SK-N-SH (cell line): ENCODE measurements around the gene BDKRB2. TPM values are rescaled to one million over a fixed set of nuclear protein-coding genes. Genes with fewer than 3 reads are reported as not detected.

Experiments used
- CTCF ChIA-PET: fragments of 300-600, 350-600 bp; formaldehyde crosslinking; extraction: SDS; loops from one replicate; lab custom pipeline; 2021; lab: Yijun Ruan, JAX
- POLR2A ChIA-PET: fragments of 350-600 bp; sonication (Branson Sonifier 250); formaldehyde crosslinking; extraction: SDS; loops from one replicate; lab custom pipeline; 2020; ENCODE audit warnings: antibody characterized with exemption, inconsistent platforms; lab: Yijun Ruan, JAX
- DNase-seq: peaks from one replicate; pipeline ENCODE4 v3.0.0; 2012
- H2AFZ ChIP-seq: fragments of 200-600 bp; sonication (generic); 2 replicates; pipeline ENCODE4 v1.8.1; 2016; ENCODE audit warnings: antibody characterized with exemption, mild to moderate bottlenecking, low read depth
- H3F3A ChIP-seq: fragments of 200-600 bp; sonication (generic); replicated peaks from 2 replicates; pipeline ENCODE3; 2016; ENCODE audit warnings: antibody characterized with exemption, mild to moderate bottlenecking; ENCODE audit not compliant: insufficient read depth
- H3K27ac ChIP-seq, 2 experiments: fragments of 200-500 bp in 1 of 2; fragments of 200-600 bp in 1 of 2; sonication (Bioruptor generic) in 1 of 2; sonication (generic), shearing (Covaris generic) in 1 of 2; 2 replicates each; pipeline versions ENCODE4 v1.5.1 to v1.6.1; 2014 to 2016; ENCODE audit warnings: low read depth in 2 of 2, inconsistent platforms in 1 of 2, low read length in 1 of 2, mild to moderate bottlenecking in 1 of 2, mixed read lengths in 1 of 2
- H3K27me3 ChIP-seq: fragments of 200-600 bp; sonication (generic), shearing (Covaris generic); 2 replicates; pipeline ENCODE4 v1.6.1; 2016; ENCODE audit warnings: mixed run types; ENCODE audit not compliant: insufficient read depth
- H3K36me3 ChIP-seq, 2 experiments: fragments of 200-500 bp in 1 of 2; fragments of 200-600 bp in 1 of 2; sonication (Bioruptor generic) in 1 of 2; sonication (generic) in 1 of 2; replicated peaks in 1 of 2; 2 replicates each; pipeline versions ENCODE3 to v1.5.1; 2014 to 2016; ENCODE audit warnings: low read length in 1 of 2, mild to moderate bottlenecking in 1 of 2; ENCODE audit not compliant: insufficient read depth in 2 of 2, control insufficient read depth in 1 of 2
- H3K4me1 ChIP-seq, 2 experiments: fragments of 200-500 bp in 1 of 2; fragments of 200-600 bp in 1 of 2; sonication (Bioruptor generic) in 1 of 2; sonication (generic), shearing (Covaris generic) in 1 of 2; 2 replicates each; pipeline versions ENCODE4 v1.5.1 to v1.6.1; 2014 to 2016; ENCODE audit warnings: low read depth in 1 of 2, low read length in 1 of 2, mixed run types in 1 of 2; ENCODE audit not compliant: insufficient read depth in 2 of 2, control insufficient read depth in 1 of 2
- H3K4me2 ChIP-seq: fragments of 200-600 bp; sonication (generic), shearing (Covaris generic); 2 replicates; pipeline ENCODE4 v1.6.1; 2017; ENCODE audit warnings: mixed run types
- H3K4me3 ChIP-seq, 2 experiments: fragments of 200-500 bp in 1 of 2; fragments of 200-600 bp in 1 of 2; sonication (Bioruptor generic) in 1 of 2; sonication (generic), shearing (Covaris generic) in 1 of 2; 2 replicates each; pipeline versions ENCODE4 v1.5.1 to v1.8.1; 2014 to 2016; ENCODE audit warnings: low read depth in 2 of 2, inconsistent platforms in 1 of 2, low read length in 1 of 2, mild to moderate bottlenecking in 1 of 2, mixed read lengths in 1 of 2, moderate library complexity in 1 of 2
- H3K79me2 ChIP-seq: fragments of 200-600 bp; sonication (generic); 2 replicates; pipeline ENCODE4 v1.8.1; 2017; ENCODE audit warnings: mild to moderate bottlenecking; ENCODE audit not compliant: insufficient read depth
- H3K9ac ChIP-seq: fragments of 200-600 bp; sonication (generic); 2 replicates; pipeline ENCODE4 v1.6.1; 2017; ENCODE audit warnings: mixed run types
- H3K9me2 ChIP-seq: fragments of 200-600 bp; sonication (generic); 2 replicates; pipeline ENCODE4 v1.6.1; 2017; ENCODE audit warnings: mixed run types
- H3K9me3 ChIP-seq: fragments of 200-600 bp; sonication (generic); 2 replicates; pipeline ENCODE4 v1.6.1; 2017; ENCODE audit warnings: mixed run types, mild to moderate bottlenecking, moderate library complexity
- H4K20me1 ChIP-seq: fragments of 200-600 bp; sonication (generic); 2 replicates; pipeline ENCODE4 v1.6.1; 2017; ENCODE audit warnings: mild to moderate bottlenecking, mixed run types; ENCODE audit not compliant: insufficient read depth
- CHD2 ChIP-seq: fragments of 150-350 bp; IDR thresholded peaks from 2 replicates; pipeline ENCODE4 v1.6.1; 2018; ENCODE audit warnings: low read length; ENCODE audit not compliant: partially characterized antibody
- EP300 ChIP-seq, 2 experiments: IDR thresholded peaks; 2 replicates each; pipeline versions ENCODE4 v1.4.0 to v1.6.1; 2012; ENCODE audit warnings: borderline replicate concordance in 1 of 2, low read depth in 1 of 2, low read length in 1 of 2
- FOSL2 ChIP-seq: IDR thresholded peaks from 2 replicates; pipeline ENCODE4 v1.4.0; 2012; ENCODE audit warnings: low read depth, mild to moderate bottlenecking, moderate library complexity, borderline replicate concordance
- FOXJ3 ChIP-seq: sonication (generic); formaldehyde crosslinking; IDR thresholded peaks from 2 replicates; pipeline ENCODE4 v1.5.1; 2020; ENCODE audit warnings: mild to moderate bottlenecking, missing genetic modification reagents
- GABPA ChIP-seq: IDR thresholded peaks from 2 replicates; pipeline ENCODE4 v1.4.0; 2012; ENCODE audit warnings: low read depth, mild to moderate bottlenecking
- GATA2 ChIP-seq: sonication (generic); formaldehyde crosslinking; IDR thresholded peaks from 2 replicates; pipeline ENCODE4 v1.5.0; 2020; ENCODE audit warnings: mild to moderate bottlenecking, missing genetic modification reagents
- JUND ChIP-seq: IDR thresholded peaks from 2 replicates; pipeline ENCODE4 v1.4.0; 2012
- MEF2A ChIP-seq: IDR thresholded peaks from 2 replicates; pipeline ENCODE4 v1.4.0; 2012; ENCODE audit warnings: low read depth, borderline replicate concordance
- PBX3 ChIP-seq: IDR thresholded peaks from 2 replicates; pipeline ENCODE4; 2012
- RCOR1 ChIP-seq: fragments of 150-350 bp; IDR thresholded peaks from 2 replicates; pipeline ENCODE4 v1.6.1; 2017; ENCODE audit warnings: antibody characterized with exemption, low read length
- SMC3 ChIP-seq: IDR thresholded peaks from 2 replicates; pipeline ENCODE4 v1.6.1; 2012; ENCODE audit warnings: low read depth, low read length, improper control_type of control experiment
- TCF12 ChIP-seq: IDR thresholded peaks from 2 replicates; pipeline ENCODE4 v1.4.0; 2012
- YY1 ChIP-seq: IDR thresholded peaks from 2 replicates; pipeline ENCODE4 v1.4.0; 2012; ENCODE audit warnings: low read depth, mild to moderate bottlenecking
- WGBS: methylation state at CpG from one replicate; pipeline ENCODE4 v1.1.6; 2017; ENCODE audit warnings: low lambda C conversion rate; 5-methylcytosine and 5-hydroxymethylcytosine counted together
- polyA plus RNA-seq, 3 experiments: library from polyadenylated mRNA; depleted of rRNA; stranded (reverse); fragments of >200 nt; gene quantifications; 2 replicates each; pipeline ENCODE4 v1.2.3, GENCODE V29; 2012
- TF ChIP-seq, protein P1 (sequence below): fragments of 150-350 bp; IDR thresholded peaks from 2 replicates; pipeline ENCODE4 v1.6.1; 2017; ENCODE audit warnings: antibody characterized with exemption, low read length, low read depth, borderline replicate concordance
- TF ChIP-seq, protein P2 (sequence below): IDR thresholded peaks from 2 replicates; pipeline ENCODE4 v1.6.1; 2012; ENCODE audit warnings: mild to moderate bottlenecking, low read depth, low read length, moderate library complexity

BDKRB2 gene
- polyA plus RNA-seq, 1 of the 3 experiments (the other 2 are of a cell fraction): 4.8 TPM

GRCh38 chr14:96260341-96260821, 55.7 kb downstream of the BDKRB2 start:
- WGBS: 43% methylated on average over 2 of the region's 2 CpGs
- H3K9me2 ChIP-seq: no peaks in the 10 kb centered on the region
- H3K27ac ChIP-seq: no peak overlapping the region
- ChIA-PET POLR2A (no interaction called here), CTCF (interaction anchor here (3.0 to 3.3 kb wide), 2 partner anchors 13 to 160 kb away, joined by 21 to 27 read pairs; no protein-coding TSS in a partner anchor)
- H3K4me2 ChIP-seq: no peak overlapping the region
- H3K4me1 ChIP-seq: peaks cover 5 to 9% of the 10 kb centered on the region in 2 experiments
- H3K36me3 ChIP-seq: peaks cover 0 to 41% of the 10 kb centered on the region in 2 experiments
- peaks cover 19% of the 10 kb centered on the region for H3F3A ChIP-seq
- peaks cover 10% of the 10 kb centered on the region; the same call in 1 of the 2 replicates for H3K9me3 ChIP-seq
- H3K79me2 ChIP-seq: peaks cover 72% of the 10 kb centered on the region
- H3K4me3 ChIP-seq: no peak overlapping the region
- DNase-seq: no peak
- H2AFZ ChIP-seq: no peak overlapping the region
- TF ChIP-seq, protein P1, sequence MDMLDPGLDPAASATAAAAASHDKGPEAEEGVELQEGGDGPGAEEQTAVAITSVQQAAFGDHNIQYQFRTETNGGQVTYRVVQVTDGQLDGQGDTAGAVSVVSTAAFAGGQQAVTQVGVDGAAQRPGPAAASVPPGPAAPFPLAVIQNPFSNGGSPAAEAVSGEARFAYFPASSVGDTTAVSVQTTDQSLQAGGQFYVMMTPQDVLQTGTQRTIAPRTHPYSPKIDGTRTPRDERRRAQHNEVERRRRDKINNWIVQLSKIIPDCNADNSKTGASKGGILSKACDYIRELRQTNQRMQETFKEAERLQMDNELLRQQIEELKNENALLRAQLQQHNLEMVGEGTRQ: no peak
- TF ChIP-seq SMC3 (no peak), JUND (no peak), FOXJ3 (CRISPR knock-in tag) (no peak), GABPA (no peak)
- no peaks in the 10 kb centered on the region for H4K20me1 ChIP-seq
- H3K27me3 ChIP-seq: no peaks in the 10 kb centered on the region
- no peak overlapping the region for H3K9ac ChIP-seq

DNA sequence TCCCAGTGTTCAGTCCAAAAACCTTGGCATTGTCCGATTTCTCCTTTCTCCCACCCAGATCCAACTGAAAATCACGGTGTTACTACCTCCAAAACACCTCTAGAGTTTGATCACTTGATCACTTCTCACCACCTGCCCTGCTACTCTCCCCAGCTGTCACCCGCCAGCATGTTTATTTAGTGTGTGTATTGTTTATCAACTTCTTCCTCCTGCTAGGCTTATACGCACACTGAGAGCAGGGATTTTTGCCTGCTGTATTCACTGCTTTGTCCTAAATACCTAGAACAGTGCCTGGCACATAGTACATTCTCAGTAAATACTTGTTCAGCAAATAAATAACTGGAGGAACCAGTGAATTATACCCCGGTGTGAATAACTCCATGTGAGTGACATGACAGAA, 56.4 kb downstream of the BDKRB2 start:
- H3K4me3 ChIP-seq: no peak overlapping the region
- H3K79me2 ChIP-seq: peaks cover 72% of the 10 kb centered on the region
- no peaks in the 10 kb centered on the region for H4K20me1 ChIP-seq
- H3K27ac ChIP-seq: no peak overlapping the region
- H3K36me3 ChIP-seq: peaks cover 0 to 42% of the 10 kb centered on the region in 2 experiments
- peaks cover 16% of the 10 kb centered on the region for H3F3A ChIP-seq
- H3K9ac ChIP-seq: no peak overlapping the region
- POLR2A ChIA-PET: no interaction called here
- H3K4me1 ChIP-seq: peaks cover 4 to 10% of the 10 kb centered on the region in 2 experiments; a peak in 3 of 4 replicates
- no peak overlapping the region for H3K4me2 ChIP-seq
- no peak for TF ChIP-seq GATA2
- no peak for TF ChIP-seq RCOR1
- TF ChIP-seq FOSL2: no peak
- no peak for TF ChIP-seq EP300 (IDR thresholded peaks at IDR 0.05; ENCODE audit: borderline replicate concordance in 1 of 2, low read depth in 1 of 2, low read length in 1 of 2)
- TF ChIP-seq PBX3: no peak
- TF ChIP-seq YY1: no peak
- TF ChIP-seq, protein P2, sequence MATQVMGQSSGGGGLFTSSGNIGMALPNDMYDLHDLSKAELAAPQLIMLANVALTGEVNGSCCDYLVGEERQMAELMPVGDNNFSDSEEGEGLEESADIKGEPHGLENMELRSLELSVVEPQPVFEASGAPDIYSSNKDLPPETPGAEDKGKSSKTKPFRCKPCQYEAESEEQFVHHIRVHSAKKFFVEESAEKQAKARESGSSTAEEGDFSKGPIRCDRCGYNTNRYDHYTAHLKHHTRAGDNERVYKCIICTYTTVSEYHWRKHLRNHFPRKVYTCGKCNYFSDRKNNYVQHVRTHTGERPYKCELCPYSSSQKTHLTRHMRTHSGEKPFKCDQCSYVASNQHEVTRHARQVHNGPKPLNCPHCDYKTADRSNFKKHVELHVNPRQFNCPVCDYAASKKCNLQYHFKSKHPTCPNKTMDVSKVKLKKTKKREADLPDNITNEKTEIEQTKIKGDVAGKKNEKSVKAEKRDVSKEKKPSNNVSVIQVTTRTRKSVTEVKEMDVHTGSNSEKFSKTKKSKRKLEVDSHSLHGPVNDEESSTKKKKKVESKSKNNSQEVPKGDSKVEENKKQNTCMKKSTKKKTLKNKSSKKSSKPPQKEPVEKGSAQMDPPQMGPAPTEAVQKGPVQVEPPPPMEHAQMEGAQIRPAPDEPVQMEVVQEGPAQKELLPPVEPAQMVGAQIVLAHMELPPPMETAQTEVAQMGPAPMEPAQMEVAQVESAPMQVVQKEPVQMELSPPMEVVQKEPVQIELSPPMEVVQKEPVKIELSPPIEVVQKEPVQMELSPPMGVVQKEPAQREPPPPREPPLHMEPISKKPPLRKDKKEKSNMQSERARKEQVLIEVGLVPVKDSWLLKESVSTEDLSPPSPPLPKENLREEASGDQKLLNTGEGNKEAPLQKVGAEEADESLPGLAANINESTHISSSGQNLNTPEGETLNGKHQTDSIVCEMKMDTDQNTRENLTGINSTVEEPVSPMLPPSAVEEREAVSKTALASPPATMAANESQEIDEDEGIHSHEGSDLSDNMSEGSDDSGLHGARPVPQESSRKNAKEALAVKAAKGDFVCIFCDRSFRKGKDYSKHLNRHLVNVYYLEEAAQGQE: no peak
- TF ChIP-seq JUND: no peak
- no peak for TF ChIP-seq MEF2A
- TF ChIP-seq TCF12: no peak
- TF ChIP-seq CHD2: no peak
- TF ChIP-seq GABPA: no peak
- TF ChIP-seq, all 33 proteins: peak for 0
- CTCF ChIA-PET: interaction anchor here (3.0 to 3.3 kb wide), 2 partner anchors 13 to 161 kb away, joined by 21 to 27 read pairs; no protein-coding TSS in a partner anchor
- Histone ChIP-seq H3K9me3 (peaks cover 10% of the 10 kb centered on the region; the same call in 1 of the 2 replicates), H3K27me3 (no peaks in the 10 kb centered on the region), H2AFZ (no peak overlapping the region), H3K9me2 (no peaks in the 10 kb centered on the region)
- DNase-seq: no peak
- 82% methylated on average over 5 of the region's 5 CpGs for WGBS
